Activated CD4-positive, alpha-beta T cell treated with anti-CD3 and anti-CD28 coated beads, Interleukin-2, amount 10 ng/mL, durations not matched to agents 7 days and 5 days (primary cell): ENCODE results near the gene ADD1. TPM values are rescaled to one million over a fixed set of nuclear protein-coding genes. Genes with fewer than 3 reads are reported as not detected.
A peak's percentile ranks its signal among the peaks of the same experiment; 100 is the strongest.

Source experiments
- CTCF ChIA-PET: fragments of 350-600 bp; sonication (Branson Sonifier 250); formaldehyde crosslinking; loops from one replicate; lab custom pipeline; 2021; ENCODE audit warnings: antibody characterized with exemption; lab: Charles Lee
- POLR2A ChIA-PET: fragments of 350-600 bp; sonication (Branson Sonifier 250); formaldehyde crosslinking; loops from one replicate; lab custom pipeline; 2021; ENCODE audit warnings: antibody characterized with exemption; lab: Charles Lee
- DNase-seq: peaks from one replicate; pipeline ENCODE4 v3.0.0-alpha.2; 2020
- H3K27ac Mint-ChIP-seq: one replicate; pipeline ENCODE4 v1.8.0; 2021; ENCODE audit warnings: mild to moderate bottlenecking, moderate library complexity, mixed read lengths
- H3K27me3 Mint-ChIP-seq: one replicate; pipeline ENCODE4 v1.8.0; 2021; ENCODE audit warnings: mixed read lengths
- H3K36me3 Mint-ChIP-seq: one replicate; pipeline ENCODE4 v1.8.0; 2021; ENCODE audit warnings: low read depth, mixed read lengths
- H3K4me1 Mint-ChIP-seq: one replicate; pipeline ENCODE4 v1.8.0; 2021; ENCODE audit warnings: mixed read lengths
- H3K4me3 Mint-ChIP-seq: one replicate; pipeline ENCODE4 v1.8.0; 2021; ENCODE audit warnings: mild to moderate bottlenecking, moderate library complexity, mixed read lengths
- H3K9me3 Mint-ChIP-seq: one replicate; pipeline ENCODE4 v1.8.0; 2021; ENCODE audit warnings: mixed read lengths
- total RNA-seq, 2 experiments: library from RNA; stranded (reverse); gene quantifications; one replicate each; pipeline ENCODE4 v1.2.3, GENCODE V29; 2021

The ADD1 gene
- total RNA-seq, 2 experiments from 2014 or later = 264 to 266 TPM

DNA sequence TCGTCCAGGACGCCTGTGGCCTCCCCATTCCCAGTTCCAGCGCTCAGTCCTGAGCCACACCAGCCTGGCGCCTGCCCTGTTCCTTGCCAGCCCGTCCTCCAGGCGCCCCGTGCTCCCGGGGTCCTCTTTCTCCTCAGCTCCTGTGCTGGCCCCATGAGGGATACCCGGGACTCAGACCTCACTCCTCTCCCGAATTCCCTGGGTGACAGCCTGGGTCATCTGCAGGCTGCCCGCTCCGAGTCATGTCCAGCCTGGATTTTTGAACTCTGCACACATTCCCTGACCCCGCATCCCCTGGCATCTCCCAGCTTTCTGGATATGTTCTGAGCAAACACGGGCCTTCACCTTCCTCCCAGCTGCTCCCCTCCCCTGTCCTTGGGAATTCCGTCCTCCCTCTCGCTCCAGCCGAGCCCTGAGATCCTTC is 14.9 kb upstream of the ADD1 start:
- H3K4me3 Mint-ChIP-seq = no peak overlapping the region
- DNase-seq = no peak
- no peak overlapping the region for H3K27ac Mint-ChIP-seq
- ChIA-PET CTCF (no interaction called here), POLR2A (no interaction called here)
- H3K36me3 Mint-ChIP-seq = peaks cover 45% of the 10 kb centered on the region
- H3K4me1 Mint-ChIP-seq = no peaks in the 10 kb centered on the region
- H3K27me3 Mint-ChIP-seq = no peaks in the 10 kb centered on the region
- peaks cover 2% of the 10 kb centered on the region for H3K9me3 Mint-ChIP-seq

DNA sequence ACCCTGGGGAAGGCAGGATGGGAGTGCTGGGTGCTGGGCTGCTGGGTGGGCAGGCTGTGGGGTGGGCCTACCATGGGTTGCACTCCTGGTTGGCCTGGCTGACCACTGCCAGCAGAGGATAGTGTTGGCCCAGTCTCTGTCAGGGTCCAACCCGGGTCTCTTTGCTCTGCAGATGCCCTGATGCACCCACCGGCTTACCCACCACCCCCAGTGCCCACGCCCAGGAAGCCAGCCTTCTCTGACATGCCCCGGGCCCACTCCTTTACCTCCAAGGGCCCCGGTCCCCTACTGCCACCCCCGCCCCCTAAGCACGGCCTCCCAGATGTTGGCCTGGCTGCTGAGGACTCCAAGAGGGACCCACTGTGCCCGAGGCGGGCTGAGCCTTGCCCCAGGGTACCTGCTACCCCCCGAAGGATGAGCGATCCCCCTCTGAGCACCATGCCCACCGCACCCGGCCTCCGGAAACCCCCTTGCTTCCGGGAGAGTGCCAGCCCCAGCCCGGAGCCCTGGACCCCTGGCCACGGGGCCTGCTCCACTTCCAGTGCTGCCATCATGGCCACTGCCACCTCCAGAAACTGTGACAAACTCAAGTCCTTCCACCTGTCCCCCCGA is 14.2 kb upstream of the ADD1 start:
- peaks cover 3% of the 10 kb centered on the region for H3K4me1 Mint-ChIP-seq
- peaks cover 43% of the 10 kb centered on the region for H3K36me3 Mint-ChIP-seq

GRCh38 chr4:2829933-2830451 is 13.7 kb upstream of the ADD1 start:
- H3K9me3 Mint-ChIP-seq = peaks cover 2% of the 10 kb centered on the region
- DNase-seq = no peak
- peaks cover 38% of the 10 kb centered on the region for H3K36me3 Mint-ChIP-seq
- ChIA-PET CTCF (no interaction called here), POLR2A (interaction anchor here (0.6 kb wide), 1 partner anchor 8 kb away, joined by 3 read pairs; no protein-coding TSS in a partner anchor)
- H3K4me1 Mint-ChIP-seq = peaks cover 8% of the 10 kb centered on the region
- H3K27ac Mint-ChIP-seq = no peak overlapping the region
- H3K27me3 Mint-ChIP-seq = no peaks in the 10 kb centered on the region
- H3K4me3 Mint-ChIP-seq = no peak overlapping the region

More for the DNA sequence above, 14.2 kb upstream of the ADD1 start:
- H3K9me3 Mint-ChIP-seq = peaks cover 2% of the 10 kb centered on the region
- H3K4me3 Mint-ChIP-seq = no peak overlapping the region
- no peak for DNase-seq
- H3K27ac Mint-ChIP-seq = no peak overlapping the region
- ChIA-PET CTCF (no interaction called here), POLR2A (interaction anchor here (0.6 kb wide), 1 partner anchor 9 kb away, joined by 3 read pairs; no protein-coding TSS in a partner anchor)
- no peaks in the 10 kb centered on the region for H3K27me3 Mint-ChIP-seq

DNA sequence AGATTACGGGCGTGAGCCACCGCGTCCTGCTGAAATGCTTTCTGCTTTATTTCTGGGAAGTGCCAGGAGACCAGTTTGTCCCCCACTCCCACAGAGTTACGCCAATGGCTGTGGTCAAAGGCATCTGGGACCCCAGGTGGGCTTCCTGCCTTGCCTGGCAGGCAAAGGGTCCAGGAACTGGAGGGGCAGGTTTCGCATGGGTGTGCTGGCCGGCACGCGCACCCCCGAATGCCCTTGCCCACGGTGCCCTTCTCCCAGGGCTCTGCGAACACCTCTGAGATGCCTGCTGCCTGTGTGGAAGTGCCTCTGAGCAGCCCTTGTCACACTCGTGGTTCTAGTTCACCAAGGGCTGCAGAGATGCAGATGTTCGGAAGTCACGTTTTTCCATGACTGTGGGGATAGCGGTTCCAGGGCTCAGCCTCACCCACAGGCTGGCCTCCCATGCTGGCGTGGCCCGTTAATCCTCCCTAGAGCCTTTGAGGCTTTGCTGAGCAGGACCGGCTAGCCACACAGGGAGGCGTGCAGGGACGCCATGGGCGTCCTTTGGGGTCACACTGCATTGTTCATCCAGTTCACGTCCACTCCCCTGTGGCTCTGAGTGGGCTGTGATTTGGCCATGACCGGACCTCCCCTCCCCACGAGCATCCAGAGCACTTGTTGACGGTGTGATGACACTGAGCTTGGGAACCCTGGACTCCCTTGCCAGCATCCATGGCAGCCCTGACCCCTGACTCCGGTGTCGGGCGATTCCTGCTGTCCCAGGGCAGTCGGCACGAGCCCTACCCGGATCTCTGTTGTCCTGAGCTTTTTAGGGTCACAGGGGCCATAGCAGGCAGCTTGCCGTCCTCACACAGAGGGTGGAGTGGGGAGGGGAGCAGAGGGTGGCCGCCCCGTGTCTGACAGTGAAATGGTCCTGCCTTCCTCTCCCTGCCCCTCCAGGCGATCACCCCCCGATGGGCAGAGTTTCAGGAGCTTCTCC is 12.7 kb upstream of the ADD1 start:
- peaks cover 17% of the 10 kb centered on the region for H3K4me1 Mint-ChIP-seq
- no peak overlapping the region for H3K27ac Mint-ChIP-seq
- POLR2A ChIA-PET = no interaction called here
- no peak for DNase-seq
- CTCF ChIA-PET = interaction anchor here (0.6 to 1.0 kb wide), 3 partner anchors 67 to 134 kb away, joined by 3 read pairs; no protein-coding TSS in a partner anchor
- peaks cover 34% of the 10 kb centered on the region for H3K36me3 Mint-ChIP-seq
- H3K27me3 Mint-ChIP-seq = no peaks in the 10 kb centered on the region
- H3K9me3 Mint-ChIP-seq = peaks cover 2% of the 10 kb centered on the region
- no peak overlapping the region for H3K4me3 Mint-ChIP-seq

DNA sequence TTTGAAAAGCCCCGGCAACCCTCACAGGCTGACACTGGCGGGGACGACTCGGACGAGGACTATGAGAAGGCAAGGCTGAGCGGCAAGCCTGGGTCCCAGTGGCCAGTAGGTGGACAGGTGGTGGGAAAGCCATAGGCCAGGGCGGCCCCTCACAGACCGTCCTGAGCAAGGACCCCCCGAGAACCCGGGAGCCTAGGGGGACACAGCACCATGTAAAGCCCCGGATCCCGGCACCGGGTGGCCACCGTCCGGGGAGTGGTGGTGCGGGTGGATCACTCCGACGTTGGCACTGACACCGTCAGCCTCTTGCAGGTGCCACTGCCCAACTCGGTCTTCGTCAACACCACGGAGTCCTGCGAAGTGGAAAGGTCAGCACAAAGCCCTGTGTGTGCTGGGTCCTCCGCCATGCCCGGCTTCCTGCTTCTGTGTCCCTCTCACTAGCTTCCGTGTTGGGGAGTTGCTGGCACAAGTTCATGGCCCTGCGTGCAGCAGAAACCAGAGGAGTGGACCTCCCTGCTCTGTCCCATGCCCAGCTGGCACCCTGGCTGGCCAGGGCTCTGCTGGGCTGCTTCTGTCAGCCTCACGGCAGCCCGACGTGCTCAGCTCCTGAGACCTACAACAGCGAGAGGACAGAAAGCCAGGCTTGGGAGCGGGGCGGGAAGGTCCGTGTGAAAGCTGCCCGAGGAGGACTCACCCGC is 11.9 kb upstream of the ADD1 start:
- POLR2A ChIA-PET = no interaction called here
- peaks cover 25% of the 10 kb centered on the region for H3K4me1 Mint-ChIP-seq
- CTCF ChIA-PET = interaction anchor here (0.6 to 1.0 kb wide), 3 partner anchors 68 to 133 kb away, joined by 3 read pairs; no protein-coding TSS in a partner anchor
- H3K27ac Mint-ChIP-seq = no peak overlapping the region
- peaks cover 31% of the 10 kb centered on the region for H3K36me3 Mint-ChIP-seq
- no peak for DNase-seq
- no peaks in the 10 kb centered on the region for H3K9me3 Mint-ChIP-seq
- no peak overlapping the region for H3K4me3 Mint-ChIP-seq
- H3K27me3 Mint-ChIP-seq = no peaks in the 10 kb centered on the region

GRCh38 chr4:2832309-2832980 is 11.2 kb upstream of the ADD1 start:
- no peak for DNase-seq
- Mint-ChIP-seq H3K9me3 (no peaks in the 10 kb centered on the region), H3K4me3 (no peak overlapping the region), H3K27me3 (no peaks in the 10 kb centered on the region), H3K27ac (no peak overlapping the region), H3K36me3 (peaks cover 30% of the 10 kb centered on the region), H3K4me1 (peaks cover 32% of the 10 kb centered on the region)
- ChIA-PET POLR2A (no interaction called here), CTCF (no interaction called here)

DNA sequence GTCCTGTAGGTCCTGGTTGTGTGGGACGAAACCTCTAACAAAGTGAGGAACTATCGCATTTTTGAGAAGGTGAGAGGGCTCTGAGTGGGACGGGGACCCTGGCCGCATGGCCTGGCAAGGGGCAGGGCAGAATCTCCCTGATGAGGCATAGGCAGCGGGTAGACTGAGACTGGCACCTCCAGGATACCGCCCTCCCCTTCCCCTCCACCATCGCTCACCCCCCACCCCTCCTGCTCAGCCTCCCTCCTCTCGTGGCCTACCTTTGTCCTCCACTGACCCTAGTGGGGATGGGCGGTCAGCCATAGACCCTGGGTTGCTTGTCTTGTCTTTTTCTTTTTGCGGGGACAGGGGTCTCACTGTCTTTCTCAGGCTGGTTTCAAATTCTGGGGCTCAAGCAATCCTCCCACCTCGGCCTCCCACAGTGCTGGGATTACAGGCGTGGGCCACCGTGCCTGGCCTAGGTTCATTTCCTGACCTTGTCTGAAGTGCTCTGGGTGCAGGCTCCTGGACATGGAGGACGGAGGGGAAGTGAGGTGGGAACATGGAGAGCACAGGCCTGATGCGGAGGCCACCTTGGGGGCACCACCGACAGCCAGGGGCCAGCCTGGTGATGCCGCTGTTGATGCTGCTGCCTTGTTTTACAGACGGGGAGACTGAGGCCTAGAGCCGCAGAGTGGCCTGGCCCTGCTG is 10.5 kb upstream of the ADD1 start:
- Mint-ChIP-seq H3K27me3 (no peaks in the 10 kb centered on the region), H3K36me3 (peaks cover 28% of the 10 kb centered on the region), H3K27ac (peak overlapping the region; percentile 50), H3K9me3 (no peaks in the 10 kb centered on the region), H3K4me1 (peaks cover 39% of the 10 kb centered on the region), H3K4me3 (no peak overlapping the region)
- DNase-seq = no peak
- CTCF ChIA-PET = no interaction called here
- POLR2A ChIA-PET = no interaction called here

DNA sequence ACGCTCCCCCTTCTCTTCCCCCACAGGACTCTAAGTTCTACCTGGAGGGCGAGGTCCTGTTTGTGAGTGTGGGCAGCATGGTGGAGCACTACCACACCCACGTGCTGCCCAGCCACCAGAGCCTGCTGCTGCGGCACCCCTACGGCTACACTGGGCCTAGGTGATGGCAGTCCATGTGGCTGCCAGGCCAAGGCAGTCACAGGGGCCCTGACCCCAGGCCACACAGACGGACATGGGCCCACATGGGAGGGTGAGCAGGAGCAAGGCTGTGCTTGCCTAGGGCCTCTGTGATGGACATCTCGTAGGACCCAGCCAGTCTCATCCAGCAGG is 10.0 kb upstream of the ADD1 start:
- POLR2A ChIA-PET = no interaction called here
- no peaks in the 10 kb centered on the region for H3K27me3 Mint-ChIP-seq
- no peaks in the 10 kb centered on the region for H3K9me3 Mint-ChIP-seq
- no peak overlapping the region for H3K4me3 Mint-ChIP-seq
- H3K36me3 Mint-ChIP-seq = peaks cover 26% of the 10 kb centered on the region
- DNase-seq = no peak
- no peak overlapping the region for H3K27ac Mint-ChIP-seq
- CTCF ChIA-PET = interaction anchor here (1.2 to 1.3 kb wide), 2 partner anchors 21 to 70 kb away, joined by 3 read pairs; no protein-coding TSS in a partner anchor
- H3K4me1 Mint-ChIP-seq = peaks cover 44% of the 10 kb centered on the region

- no peaks in the 10 kb centered on the region for H3K9me3 Mint-ChIP-seq
- no peaks in the 10 kb centered on the region for H3K27me3 Mint-ChIP-seq
- H3K36me3 Mint-ChIP-seq = peaks cover 24% of the 10 kb centered on the region
- ChIA-PET CTCF (interaction anchor here (1.2 to 1.3 kb wide), 2 partner anchors 21 to 70 kb away, joined by 3 read pairs; no protein-coding TSS in a partner anchor), POLR2A (no interaction called here)
- H3K27ac Mint-ChIP-seq = peak overlapping the region; percentile 90
- H3K4me1 Mint-ChIP-seq = peaks cover 49% of the 10 kb centered on the region
- DNase-seq = no peak
- no peak overlapping the region for H3K4me3 Mint-ChIP-seq
Measured at GRCh38 chr4:2834001-2834921, 9.4 kb upstream of the ADD1 start.

- peaks cover 31% of the 10 kb centered on the region for H3K36me3 Mint-ChIP-seq
- ChIA-PET POLR2A (no interaction called here), CTCF (interaction anchor here (1.3 to 1.5 kb wide), 2 partner anchors 15 to 23 kb away, joined by 4 read pairs; no protein-coding TSS in a partner anchor)
- H3K4me1 Mint-ChIP-seq = peaks cover 60% of the 10 kb centered on the region
- peaks cover 5% of the 10 kb centered on the region for H3K9me3 Mint-ChIP-seq
- no peak overlapping the region for H3K4me3 Mint-ChIP-seq
- no peak for DNase-seq
- H3K27ac Mint-ChIP-seq = peak overlapping the region; percentile 90
- no peaks in the 10 kb centered on the region for H3K27me3 Mint-ChIP-seq
Measured at GRCh38 chr4:2835978-2836377, 7.7 kb upstream of the ADD1 start.

DNA sequence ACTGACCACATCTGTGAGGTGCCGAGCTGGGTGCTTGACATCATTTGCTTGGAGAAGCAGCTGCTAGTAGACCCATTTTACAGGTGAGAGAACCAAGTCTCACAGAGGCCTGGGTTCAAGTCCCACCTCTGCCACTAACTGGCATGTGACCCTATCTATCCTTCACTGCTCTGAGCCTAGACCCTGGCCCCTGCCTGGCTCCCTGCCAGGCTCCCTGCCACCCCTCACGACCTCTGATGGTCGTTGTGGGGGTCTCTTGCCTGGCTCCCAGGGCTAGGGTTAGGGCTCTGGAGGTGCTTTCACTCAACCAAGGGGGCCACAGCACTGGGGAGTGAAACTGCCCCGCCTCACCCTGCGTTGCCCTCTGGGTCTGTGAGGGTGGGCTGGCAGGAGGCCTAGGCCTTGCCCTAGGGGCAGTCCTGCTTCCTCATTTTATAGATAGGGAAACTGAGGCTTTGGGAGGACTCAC is 7.2 kb upstream of the ADD1 start:
- Mint-ChIP-seq H3K4me1 (peaks cover 60% of the 10 kb centered on the region), H3K36me3 (peaks cover 32% of the 10 kb centered on the region), H3K27me3 (no peaks in the 10 kb centered on the region), H3K9me3 (peaks cover 5% of the 10 kb centered on the region), H3K27ac (peak overlapping the region; percentile 79), H3K4me3 (no peak overlapping the region)
- CTCF ChIA-PET = interaction anchor here (1.3 to 1.5 kb wide), 2 partner anchors 16 to 24 kb away, joined by 4 read pairs; no protein-coding TSS in a partner anchor
- POLR2A ChIA-PET = no interaction called here
- no peak for DNase-seq
